NOMO-1 treated with dmso at 0.1 percent for 144 hours (cell line): ENCODE data around the gene CYTH4.
A peak's percentile ranks its signal among the peaks of the same experiment; 100 is the strongest.

Source experiments
- DNase-seq: peaks from one replicate; lab custom pipeline; 2025; ENCODE audit not compliant: unreplicated experiment; lab: John Stamatoyannopoulos, UW

CYTH4 gene

GRCh38 chr22:37285937-37286336, 3.6 kb downstream of the CYTH4 start:
- DNase-seq = no peak

GRCh38 chr22:37287550-37287951, 5.2 kb downstream of the CYTH4 start:
- no peak for DNase-seq

- DNase-seq = no peak
Observed at GRCh38 chr22:37288521-37288920, 6.2 kb downstream of the CYTH4 start.

GRCh38 chr22:37289156-37289735, 6.9 kb downstream of the CYTH4 start:
- no peak for DNase-seq

- no peak for DNase-seq
Observed at GRCh38 chr22:37290737-37291136, 8.4 kb downstream of the CYTH4 start.

- DNase-seq = no peak
Observed at GRCh38 chr22:37291559-37292298, 9.4 kb downstream of the CYTH4 start.

- DNase-seq = no peak
Observed at GRCh38 chr22:37292641-37293040, 10.3 kb downstream of the CYTH4 start.

GRCh38 chr22:37293172-37293571, 10.9 kb downstream of the CYTH4 start:
- DNase-seq = no peak

GRCh38 chr22:37294747-37295146, 12.4 kb downstream of the CYTH4 start:
- DNase-seq = no peak

- DNase-seq = no peak
Observed at GRCh38 chr22:37295213-37295886, 13.0 kb downstream of the CYTH4 start.

- no peak for DNase-seq
Observed at GRCh38 chr22:37295946-37296345, 13.6 kb downstream of the CYTH4 start.

GRCh38 chr22:37298748-37299495, 16.6 kb downstream of the CYTH4 start:
- no peak for DNase-seq

GRCh38 chr22:37299969-37300509, 17.7 kb downstream of the CYTH4 start:
- no peak for DNase-seq

GRCh38 chr22:37300551-37301017, 18.3 kb downstream of the CYTH4 start:
- peak; percentile 85 for DNase-seq

GRCh38 chr22:37301144-37301830, 19.0 kb downstream of the CYTH4 start:
- no peak for DNase-seq

- DNase-seq = no peak
Observed at GRCh38 chr22:37302674-37303555, 20.6 kb downstream of the CYTH4 start.

- DNase-seq = peak; percentile 47
Observed at GRCh38 chr22:37303821-37304274, 21.5 kb downstream of the CYTH4 start.

- DNase-seq = no peak
Observed at GRCh38 chr22:37304595-37305343, 22.5 kb downstream of the CYTH4 start.

- no peak for DNase-seq
Observed at GRCh38 chr22:37305887-37306286, 23.6 kb downstream of the CYTH4 start.
